ENCODE results near the gene ITSN2.

ITSN2 gene

DNA sequence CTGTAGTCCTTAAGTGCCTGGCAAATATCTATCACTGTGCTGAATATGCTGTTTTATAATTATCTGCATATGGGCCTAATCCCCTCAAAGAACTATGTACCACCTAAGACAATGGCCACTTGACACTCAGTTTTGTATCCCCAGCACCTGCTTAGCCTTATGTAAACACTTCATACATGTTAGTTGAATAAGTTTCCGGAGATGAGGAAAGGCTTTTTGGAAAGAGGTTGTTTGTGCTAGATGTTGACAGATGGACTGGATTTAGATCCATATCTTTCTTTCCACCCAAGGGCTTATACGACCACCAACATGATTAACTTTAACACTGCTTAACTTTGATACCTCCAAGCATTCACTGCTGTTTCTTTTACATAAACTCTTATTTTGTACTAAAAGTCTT lies 122.2 kb downstream of the ITSN2 start:
- no peaks in the 10 kb centered on the region for H3K4me1 ChIP-seq (ENCODE audit: low read depth, poor library complexity, severe bottlenecking)

DNA sequence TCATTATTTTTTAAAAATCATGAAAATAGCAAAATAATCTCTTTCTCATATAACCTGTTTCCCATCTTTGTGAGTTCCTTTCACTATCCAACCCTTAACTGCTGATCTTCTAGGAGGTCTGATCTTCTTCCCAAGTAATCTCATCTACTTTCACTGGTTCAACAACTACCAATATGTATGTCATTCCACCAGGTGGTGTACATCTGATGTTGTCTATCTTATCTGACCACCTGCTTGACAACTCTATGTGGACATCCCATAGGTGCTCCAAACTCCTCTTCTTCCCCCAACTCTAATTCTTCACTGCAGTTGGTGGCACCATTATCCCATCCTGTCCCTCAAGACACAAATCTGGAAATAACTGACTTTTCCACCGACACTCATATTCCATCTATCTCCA lies 123.0 kb downstream of the ITSN2 start:
- Histone ChIP-seq H3K27ac (no peak overlapping the region), H3K9ac (no peak overlapping the region), H3K36me3 (ENCODE audit: insufficient read depth) (no peaks in the 10 kb centered on the region), H3K4me1 (ENCODE audit: low read depth, poor library complexity, severe bottlenecking) (no peaks in the 10 kb centered on the region), H3K27me3 (ENCODE audit: insufficient read depth, low read depth) (no peaks in the 10 kb centered on the region), H2AFZ (ENCODE audit: low read depth) (no peak overlapping the region), H3K4me3 (IDR thresholded peaks at IDR 0.05; ENCODE audit: insufficient read depth, low read depth, low read length) (no peak overlapping the region), H3K4me2 (no peak overlapping the region), H4K20me1 (ENCODE audit: insufficient read depth) (no peaks in the 10 kb centered on the region), H3K79me2 (ENCODE audit: insufficient read depth, low read depth) (no peaks in the 10 kb centered on the region)
- TF ChIP-seq, protein P1, sequence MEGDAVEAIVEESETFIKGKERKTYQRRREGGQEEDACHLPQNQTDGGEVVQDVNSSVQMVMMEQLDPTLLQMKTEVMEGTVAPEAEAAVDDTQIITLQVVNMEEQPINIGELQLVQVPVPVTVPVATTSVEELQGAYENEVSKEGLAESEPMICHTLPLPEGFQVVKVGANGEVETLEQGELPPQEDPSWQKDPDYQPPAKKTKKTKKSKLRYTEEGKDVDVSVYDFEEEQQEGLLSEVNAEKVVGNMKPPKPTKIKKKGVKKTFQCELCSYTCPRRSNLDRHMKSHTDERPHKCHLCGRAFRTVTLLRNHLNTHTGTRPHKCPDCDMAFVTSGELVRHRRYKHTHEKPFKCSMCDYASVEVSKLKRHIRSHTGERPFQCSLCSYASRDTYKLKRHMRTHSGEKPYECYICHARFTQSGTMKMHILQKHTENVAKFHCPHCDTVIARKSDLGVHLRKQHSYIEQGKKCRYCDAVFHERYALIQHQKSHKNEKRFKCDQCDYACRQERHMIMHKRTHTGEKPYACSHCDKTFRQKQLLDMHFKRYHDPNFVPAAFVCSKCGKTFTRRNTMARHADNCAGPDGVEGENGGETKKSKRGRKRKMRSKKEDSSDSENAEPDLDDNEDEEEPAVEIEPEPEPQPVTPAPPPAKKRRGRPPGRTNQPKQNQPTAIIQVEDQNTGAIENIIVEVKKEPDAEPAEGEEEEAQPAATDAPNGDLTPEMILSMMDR (conservative IDR thresholded peaks at IDR 0.05; ENCODE audit: low read depth, low read length): no peak

More for the DNA sequence above, 122.2 kb downstream of the ITSN2 start:
- H3K36me3 ChIP-seq (ENCODE audit: insufficient read depth): no peaks in the 10 kb centered on the region
- no peak overlapping the region for H3K4me3 ChIP-seq (IDR thresholded peaks at IDR 0.05; ENCODE audit: insufficient read depth, low read depth, low read length)
- no peaks in the 10 kb centered on the region for H3K27me3 ChIP-seq (ENCODE audit: insufficient read depth, low read depth)
- H3K9ac ChIP-seq: no peak overlapping the region
- no peaks in the 10 kb centered on the region for H4K20me1 ChIP-seq (ENCODE audit: insufficient read depth)
- H2AFZ ChIP-seq (ENCODE audit: low read depth): no peak overlapping the region
- no peak overlapping the region for H3K27ac ChIP-seq
- TF ChIP-seq, protein P1 (conservative IDR thresholded peaks at IDR 0.05; ENCODE audit: low read depth, low read length): no peak
- no peak overlapping the region for H3K4me2 ChIP-seq
- no peaks in the 10 kb centered on the region for H3K79me2 ChIP-seq (ENCODE audit: insufficient read depth, low read depth)

DNA sequence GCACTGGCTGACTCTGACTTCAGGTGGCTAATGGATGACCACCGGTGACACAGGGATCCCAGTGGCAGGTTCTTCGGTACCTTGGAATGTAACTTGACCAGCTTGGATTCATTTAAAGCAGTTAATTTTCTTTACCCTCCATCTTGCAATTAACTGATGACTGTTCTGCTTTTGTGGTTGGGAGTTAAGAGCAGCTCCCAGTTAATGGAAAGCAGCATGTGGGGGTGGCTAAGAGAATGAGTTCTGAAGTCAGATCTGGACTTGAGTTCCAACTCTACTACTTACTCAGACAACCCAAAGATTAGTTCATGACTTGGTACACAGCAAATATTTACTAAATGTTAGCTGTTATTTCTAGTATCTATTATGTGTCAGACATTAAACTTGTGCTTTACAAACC lies 127.0 kb downstream of the ITSN2 start:
- Histone ChIP-seq H3K4me3 (IDR thresholded peaks at IDR 0.05; ENCODE audit: insufficient read depth, low read depth, low read length) (no peak overlapping the region), H3K27ac (no peak overlapping the region), H3K27me3 (ENCODE audit: insufficient read depth, low read depth) (no peaks in the 10 kb centered on the region), H3K36me3 (ENCODE audit: insufficient read depth) (no peaks in the 10 kb centered on the region), H3K9ac (no peak overlapping the region), H2AFZ (ENCODE audit: low read depth) (no peak overlapping the region), H3K4me2 (no peak overlapping the region), H3K79me2 (ENCODE audit: insufficient read depth, low read depth) (no peaks in the 10 kb centered on the region), H3K4me1 (ENCODE audit: low read depth, poor library complexity, severe bottlenecking) (peaks cover 3% of the 10 kb centered on the region), H4K20me1 (ENCODE audit: insufficient read depth) (no peaks in the 10 kb centered on the region)
- TF ChIP-seq, protein P1 (conservative IDR thresholded peaks at IDR 0.05; ENCODE audit: low read depth, low read length): no peak

DNA sequence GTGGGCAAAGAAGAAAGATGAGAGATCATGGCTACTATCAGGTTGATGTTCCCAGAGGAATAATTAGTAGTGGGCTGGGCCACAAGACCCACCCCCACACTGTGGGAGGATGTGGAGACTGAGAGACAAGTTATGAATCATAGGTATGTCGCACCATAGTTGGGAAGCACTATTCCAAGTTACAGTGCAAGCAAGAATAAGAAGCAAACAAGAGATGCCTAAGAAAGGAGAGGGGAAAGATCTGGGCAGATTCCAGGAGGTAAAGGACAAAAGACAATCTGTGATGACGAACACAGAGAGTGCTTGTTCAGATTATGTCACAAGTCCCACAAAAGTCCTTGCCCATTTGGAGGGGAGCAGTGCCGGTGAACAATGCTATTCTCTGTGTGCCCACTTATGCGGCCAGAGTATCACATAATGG lies 128.9 kb downstream of the ITSN2 start:
- TF ChIP-seq, protein P1 (conservative IDR thresholded peaks at IDR 0.05; ENCODE audit: low read depth, low read length): no peak
- Histone ChIP-seq H3K4me1 (ENCODE audit: low read depth, poor library complexity, severe bottlenecking) (peaks cover 6% of the 10 kb centered on the region), H2AFZ (ENCODE audit: low read depth) (no peak overlapping the region), H3K4me2 (no peak overlapping the region), H3K27ac (no peak overlapping the region), H3K4me3 (IDR thresholded peaks at IDR 0.05; ENCODE audit: insufficient read depth, low read depth, low read length) (no peak overlapping the region), H4K20me1 (ENCODE audit: insufficient read depth) (no peaks in the 10 kb centered on the region), H3K9ac (no peak overlapping the region), H3K36me3 (ENCODE audit: insufficient read depth) (no peaks in the 10 kb centered on the region), H3K27me3 (ENCODE audit: insufficient read depth, low read depth) (no peaks in the 10 kb centered on the region), H3K79me2 (ENCODE audit: insufficient read depth, low read depth) (no peaks in the 10 kb centered on the region)

Data from KMS-11 (cell line).